HEK293 (cell line): ENCODE measurements around the gene FUCA2.

Source experiments
- CTCF ChIA-PET: fragments of 350-600 bp; formaldehyde crosslinking; extraction: SDS; loops from one replicate; lab custom pipeline; 2021; ENCODE audit warnings: antibody characterized with exemption; lab: Yijun Ruan, JAX
- POLR2A ChIA-PET: fragments of 300-600 bp; formaldehyde crosslinking; extraction: SDS; loops from one replicate; lab custom pipeline; 2020; ENCODE audit warnings: antibody characterized with exemption, inconsistent platforms; lab: Yijun Ruan, JAX
- H3K27ac ChIP-seq: fragments of 200-500 bp; sonication (Bioruptor generic); 2 replicates; pipeline ENCODE4 v1.5.1; 2014; ENCODE audit warnings: low read depth, low read length, control low read depth, inconsistent platforms; ENCODE audit errors: extremely low read depth
- H3K36me3 ChIP-seq, 2 experiments: fragments of 200-500 bp in 1 of 2; sonication (Bioruptor generic) in 1 of 2; 1 replicate in 1 of 2; 2 replicates in 1 of 2; pipeline ENCODE4 v1.5.1; 2014 to 2017; ENCODE audit warnings: inconsistent platforms in 2 of 2, low read length in 2 of 2; ENCODE audit not compliant: control insufficient read depth in 2 of 2, insufficient read depth in 1 of 2
- H3K4me1 ChIP-seq: fragments of 200-500 bp; sonication (Bioruptor generic); 2 replicates; pipeline ENCODE4 v1.5.1; 2014; ENCODE audit warnings: mild to moderate bottlenecking, low read length, inconsistent platforms; ENCODE audit not compliant: control insufficient read depth, insufficient read depth
- H3K4me3 ChIP-seq: 2 replicates; pipeline ENCODE4 v1.5.1; 2011; ENCODE audit warnings: low read depth, mild to moderate bottlenecking, control low read depth, low read length, moderate library complexity
- H3K9me3 ChIP-seq: fragments of 200-500 bp; sonication (Bioruptor generic); 2 replicates; pipeline ENCODE4 v1.5.1; 2014; ENCODE audit warnings: low read depth, low read length, inconsistent platforms; ENCODE audit not compliant: control insufficient read depth, insufficient read depth
- EGR2 ChIP-seq: fragments of 450-650 bp; formaldehyde crosslinking; IDR thresholded peaks from 2 replicates; pipeline ENCODE4 v1.5.1; 2016; ENCODE audit warnings: low read depth, missing biosample characterization, missing genetic modification characterization
- GLIS1 ChIP-seq: fragments of 450-650 bp; formaldehyde crosslinking; IDR thresholded peaks from 2 replicates; pipeline ENCODE4 v1.5.1; 2016; ENCODE audit warnings: missing biosample characterization, missing genetic modification characterization
- HIC1 ChIP-seq: fragments of 450-650 bp; formaldehyde crosslinking; IDR thresholded peaks from 2 replicates; pipeline ENCODE4 v1.5.1; 2016; ENCODE audit warnings: missing biosample characterization, missing genetic modification characterization
- KLF1 ChIP-seq: fragments of 450-650 bp; formaldehyde crosslinking; IDR thresholded peaks from 2 replicates; pipeline ENCODE4 v1.5.1; 2016; ENCODE audit warnings: missing biosample characterization, missing genetic modification characterization
- KLF7 ChIP-seq: fragments of 450-650 bp; formaldehyde crosslinking; IDR thresholded peaks from 2 replicates; pipeline ENCODE4 v1.5.1; 2016; ENCODE audit warnings: missing biosample characterization, missing genetic modification characterization, borderline replicate concordance
- PRDM6 ChIP-seq: fragments of 450-650 bp; formaldehyde crosslinking; IDR thresholded peaks from 2 replicates; pipeline ENCODE4 v1.5.1; 2017; ENCODE audit warnings: missing biosample characterization, missing genetic modification characterization
- TRIM28 ChIP-seq: IDR thresholded peaks from 2 replicates; pipeline ENCODE4 v1.6.1; 2011; ENCODE audit warnings: low read length, control low read depth, borderline replicate concordance
- YY1 ChIP-seq: fragments of 450-650 bp; formaldehyde crosslinking; IDR thresholded peaks from 2 replicates; pipeline ENCODE4 v1.5.1; 2018; ENCODE audit warnings: missing biosample characterization, missing genetic modification characterization
- ZBTB21 ChIP-seq: fragments of 450-650 bp; formaldehyde crosslinking; IDR thresholded peaks from 2 replicates; pipeline ENCODE4 v1.5.1; 2017; ENCODE audit warnings: missing biosample characterization, missing genetic modification characterization
- ZFP41 ChIP-seq: fragments of 450-650 bp; formaldehyde crosslinking; IDR thresholded peaks from 2 replicates; pipeline ENCODE4 v1.5.1; 2016; ENCODE audit warnings: missing biosample characterization, missing genetic modification characterization, borderline replicate concordance
- ZNF174 ChIP-seq: fragments of 450-650 bp; formaldehyde crosslinking; IDR thresholded peaks from 2 replicates; pipeline ENCODE4 v1.5.0; 2017; ENCODE audit warnings: missing biosample characterization, mild to moderate bottlenecking, missing genetic modification characterization
- ZNF175 ChIP-seq: fragments of 450-650 bp; formaldehyde crosslinking; IDR thresholded peaks from 2 replicates; pipeline ENCODE4 v1.5.1; 2016; ENCODE audit warnings: missing biosample characterization, missing genetic modification characterization
- ZNF202 ChIP-seq: fragments of 450-650 bp; formaldehyde crosslinking; IDR thresholded peaks from 2 replicates; pipeline ENCODE4 v1.5.1; 2016; ENCODE audit warnings: missing biosample characterization, missing genetic modification characterization, borderline replicate concordance
- ZNF266 ChIP-seq: fragments of 450-650 bp; formaldehyde crosslinking; IDR thresholded peaks from 2 replicates; pipeline ENCODE4 v1.5.1; 2016; ENCODE audit warnings: missing biosample characterization, missing genetic modification characterization, low read depth
- ZNF513 ChIP-seq: fragments of 450-650 bp; IDR thresholded peaks from 2 replicates; pipeline ENCODE4 v1.5.1; 2018; ENCODE audit warnings: missing biosample characterization, missing genetic modification characterization
- ZNF560 ChIP-seq: fragments of 450-650 bp; formaldehyde crosslinking; IDR thresholded peaks from 2 replicates; pipeline ENCODE4 v1.5.1; 2017; ENCODE audit warnings: missing biosample characterization, missing genetic modification characterization, borderline replicate concordance
- ZNF600 ChIP-seq: fragments of 450-650 bp; formaldehyde crosslinking; IDR thresholded peaks from 2 replicates; pipeline ENCODE4 v1.5.1; 2016; ENCODE audit warnings: missing biosample characterization, missing genetic modification characterization
- ZNF660 ChIP-seq: fragments of 450-650 bp; IDR thresholded peaks from 2 replicates; pipeline ENCODE4 v1.5.1; 2018; ENCODE audit warnings: missing biosample characterization, mild to moderate bottlenecking, missing genetic modification characterization
- TF ChIP-seq, protein P1 (sequence below): fragments of 450-650 bp; formaldehyde crosslinking; IDR thresholded peaks from 2 replicates; pipeline ENCODE4 v1.5.1; 2016; ENCODE audit warnings: missing biosample characterization, missing genetic modification characterization, low read depth
- TF ChIP-seq, protein P2 (sequence below): fragments of 450-650 bp; formaldehyde crosslinking; conservative IDR thresholded peaks from 2 replicates; pipeline ENCODE4 v1.5.1; 2016; ENCODE audit warnings: low read depth, missing biosample characterization, missing genetic modification characterization

FUCA2 gene

DNA sequence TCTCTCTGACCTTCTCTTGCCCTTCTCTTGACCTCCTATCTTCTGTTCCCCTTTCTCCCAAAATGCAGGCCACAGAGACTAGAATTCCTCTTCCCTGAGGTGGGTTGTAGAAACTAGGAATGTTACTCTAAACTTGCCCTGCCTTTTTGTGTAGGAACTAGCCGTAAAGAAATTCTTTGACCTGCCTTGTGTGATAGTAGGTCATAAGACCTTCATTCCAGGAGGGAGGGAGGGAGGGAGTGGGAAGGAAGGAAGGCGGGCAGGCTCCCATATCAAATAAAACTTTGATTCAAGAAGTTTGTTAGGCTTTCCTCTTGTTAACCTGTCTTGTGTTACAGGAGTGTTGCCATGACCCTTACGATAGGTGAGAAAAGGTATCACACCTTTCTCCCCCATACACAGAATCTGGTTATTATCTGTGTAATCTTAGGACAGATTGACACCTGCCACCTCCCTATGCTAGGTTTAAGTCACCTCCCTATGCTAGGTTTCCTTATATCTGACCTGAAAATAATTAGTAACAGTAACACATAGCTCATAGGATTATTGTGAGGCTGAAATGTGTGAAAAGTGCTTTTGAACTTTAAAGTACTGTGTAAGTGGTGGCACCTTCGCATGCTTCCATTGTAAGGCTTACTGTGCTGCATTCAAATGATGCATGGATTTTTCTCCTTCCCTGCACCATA lies 32.6 kb upstream of the FUCA2 start (continued):
- TF ChIP-seq ZNF175 (tag by site-specific recombination) = no peak
- TF ChIP-seq EGR2 (tag by site-specific recombination) = no peak
- TF ChIP-seq KLF7 (tag by site-specific recombination) = no peak
- TF ChIP-seq, protein P1, sequence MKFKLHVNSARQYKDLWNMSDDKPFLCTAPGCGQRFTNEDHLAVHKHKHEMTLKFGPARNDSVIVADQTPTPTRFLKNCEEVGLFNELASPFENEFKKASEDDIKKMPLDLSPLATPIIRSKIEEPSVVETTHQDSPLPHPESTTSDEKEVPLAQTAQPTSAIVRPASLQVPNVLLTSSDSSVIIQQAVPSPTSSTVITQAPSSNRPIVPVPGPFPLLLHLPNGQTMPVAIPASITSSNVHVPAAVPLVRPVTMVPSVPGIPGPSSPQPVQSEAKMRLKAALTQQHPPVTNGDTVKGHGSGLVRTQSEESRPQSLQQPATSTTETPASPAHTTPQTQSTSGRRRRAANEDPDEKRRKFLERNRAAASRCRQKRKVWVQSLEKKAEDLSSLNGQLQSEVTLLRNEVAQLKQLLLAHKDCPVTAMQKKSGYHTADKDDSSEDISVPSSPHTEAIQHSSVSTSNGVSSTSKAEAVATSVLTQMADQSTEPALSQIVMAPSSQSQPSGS = no peak
- no peak for TF ChIP-seq ZNF560 (tag by site-specific recombination)

DNA sequence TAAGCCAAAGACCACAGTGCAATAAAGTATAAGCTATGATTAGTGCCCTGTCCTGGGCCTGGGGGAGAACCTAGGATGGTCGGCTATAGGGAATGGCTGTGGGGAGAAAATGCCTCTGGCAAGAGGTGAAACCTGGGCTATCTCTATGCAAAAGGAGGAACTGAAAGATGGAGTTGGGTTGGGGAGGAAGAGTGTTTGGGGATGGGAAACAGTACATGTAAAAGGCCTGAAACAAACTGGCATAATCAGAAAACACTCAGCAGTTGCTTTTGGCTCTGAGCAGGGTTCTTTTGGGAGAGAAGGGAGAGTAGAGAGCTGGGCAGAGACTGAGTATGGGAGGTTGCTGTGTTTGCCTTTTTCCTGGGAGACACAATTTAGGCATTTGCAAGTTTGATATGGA lies 31.9 kb upstream of the FUCA2 start:
- Histone ChIP-seq H3K4me3 (no peak overlapping the region), H3K27ac (no peak overlapping the region), H3K36me3 (no peaks in the 10 kb centered on the region), H3K4me1 (no peaks in the 10 kb centered on the region), H3K9me3 (no peaks in the 10 kb centered on the region)
- TF ChIP-seq KLF1 (tag by site-specific recombination) (no peak), ZFP41 (tag by site-specific recombination) (no peak)
- POLR2A ChIA-PET = interaction anchor here (1.3 kb wide), 1 partner anchor 32 kb away, joined by 3 read pairs; no protein-coding TSS in a partner anchor
- CTCF ChIA-PET = interaction anchor here (0.7 to 1.9 kb wide), 2 partner anchors 31 to 49 kb away, joined by 3 to 12 read pairs; partner anchors contain the start of gene FUCA2

DNA sequence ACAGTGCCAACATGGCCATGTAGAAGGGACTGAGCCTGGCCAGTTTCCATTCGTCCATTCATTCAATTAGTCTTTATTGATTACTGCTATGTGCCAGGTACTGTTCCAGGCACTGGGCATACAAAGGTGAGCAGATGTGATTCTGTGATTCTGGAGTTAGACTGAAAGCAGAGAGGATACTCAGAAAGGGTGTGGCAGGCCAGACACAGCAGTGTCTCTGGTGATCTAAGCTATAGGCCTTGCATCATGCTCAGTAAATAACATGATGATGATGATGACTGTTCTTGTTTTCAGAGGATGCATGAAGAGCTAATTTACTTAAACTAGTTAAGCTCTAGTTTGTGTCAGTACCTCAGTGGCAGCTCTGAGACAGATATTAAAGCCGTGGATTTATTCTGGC lies 31.4 kb upstream of the FUCA2 start:
- ChIA-PET CTCF (interaction anchor here (0.7 to 1.9 kb wide), 2 partner anchors 30 to 50 kb away, joined by 3 to 12 read pairs; partner anchors contain the start of gene FUCA2), POLR2A (interaction anchor here (1.3 kb wide), 1 partner anchor 32 kb away, joined by 3 read pairs; no protein-coding TSS in a partner anchor)
- Histone ChIP-seq H3K4me3 (no peak overlapping the region), H3K4me1 (no peaks in the 10 kb centered on the region), H3K9me3 (no peaks in the 10 kb centered on the region), H3K27ac (no peak overlapping the region), H3K36me3 (no peaks in the 10 kb centered on the region)
- no peak for TF ChIP-seq GLIS1 (tag by site-specific recombination)
- TF ChIP-seq TRIM28 = no peak
- no peak for TF ChIP-seq YY1 (tag by site-specific recombination)
- no peak for TF ChIP-seq ZNF174
- no peak for TF ChIP-seq HIC1 (tag by site-specific recombination)
- TF ChIP-seq ZBTB21 (tag by site-specific recombination) = peak; percentile 33; the same call in 1 of the 2 replicates
- no peak for TF ChIP-seq ZNF202 (tag by site-specific recombination)
- TF ChIP-seq PRDM6 (tag by site-specific recombination) = no peak
- TF ChIP-seq ZNF513 (tag by site-specific recombination) = peak; percentile 48; the same call in 1 of the 2 replicates
- TF ChIP-seq ZNF660 (tag by site-specific recombination) = 0 out of 2 replicates have a peak, but pooled peaks have one; percentile 14
- 0 out of 2 replicates have a peak, but pooled peaks have one; percentile 23 for TF ChIP-seq ZNF600 (tag by site-specific recombination)
- peak; percentile 67 for TF ChIP-seq KLF1 (tag by site-specific recombination)
- TF ChIP-seq, protein P2, sequence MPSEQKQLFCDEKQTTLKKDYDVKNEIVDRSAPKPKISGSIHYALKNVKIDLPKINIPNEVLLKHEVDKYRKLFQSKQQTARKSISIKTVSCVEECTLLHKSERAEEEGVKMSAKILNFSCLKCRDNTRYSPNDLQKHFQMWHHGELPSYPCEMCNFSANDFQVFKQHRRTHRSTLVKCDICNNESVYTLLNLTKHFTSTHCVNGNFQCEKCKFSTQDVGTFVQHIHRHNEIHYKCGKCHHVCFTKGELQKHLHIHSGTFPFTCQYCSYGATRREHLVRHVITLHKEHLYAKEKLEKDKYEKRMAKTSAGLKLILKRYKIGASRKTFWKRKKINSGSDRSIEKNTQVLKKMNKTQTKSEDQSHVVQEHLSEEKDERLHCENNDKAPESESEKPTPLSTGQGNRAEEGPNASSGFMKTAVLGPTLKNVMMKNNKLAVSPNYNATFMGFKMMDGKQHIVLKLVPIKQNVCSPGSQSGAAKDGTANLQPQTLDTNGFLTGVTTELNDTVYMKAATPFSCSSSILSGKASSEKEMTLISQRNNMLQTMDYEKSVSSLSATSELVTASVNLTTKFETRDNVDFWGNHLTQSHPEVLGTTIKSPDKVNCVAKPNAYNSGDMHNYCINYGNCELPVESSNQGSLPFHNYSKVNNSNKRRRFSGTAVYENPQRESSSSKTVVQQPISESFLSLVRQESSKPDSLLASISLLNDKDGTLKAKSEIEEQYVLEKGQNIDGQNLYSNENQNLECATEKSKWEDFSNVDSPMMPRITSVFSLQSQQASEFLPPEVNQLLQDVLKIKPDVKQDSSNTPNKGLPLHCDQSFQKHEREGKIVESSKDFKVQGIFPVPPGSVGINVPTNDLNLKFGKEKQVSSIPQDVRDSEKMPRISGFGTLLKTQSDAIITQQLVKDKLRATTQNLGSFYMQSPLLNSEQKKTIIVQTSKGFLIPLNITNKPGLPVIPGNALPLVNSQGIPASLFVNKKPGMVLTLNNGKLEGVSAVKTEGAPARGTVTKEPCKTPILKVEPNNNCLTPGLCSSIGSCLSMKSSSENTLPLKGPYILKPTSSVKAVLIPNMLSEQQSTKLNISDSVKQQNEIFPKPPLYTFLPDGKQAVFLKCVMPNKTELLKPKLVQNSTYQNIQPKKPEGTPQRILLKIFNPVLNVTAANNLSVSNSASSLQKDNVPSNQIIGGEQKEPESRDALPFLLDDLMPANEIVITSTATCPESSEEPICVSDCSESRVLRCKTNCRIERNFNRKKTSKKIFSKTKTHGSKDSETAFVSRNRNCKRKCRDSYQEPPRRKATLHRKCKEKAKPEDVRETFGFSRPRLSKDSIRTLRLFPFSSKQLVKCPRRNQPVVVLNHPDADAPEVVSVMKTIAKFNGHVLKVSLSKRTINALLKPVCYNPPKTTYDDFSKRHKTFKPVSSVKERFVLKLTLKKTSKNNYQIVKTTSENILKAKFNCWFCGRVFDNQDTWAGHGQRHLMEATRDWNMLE = 0 out of 2 replicates have a peak, but pooled peaks have one; percentile 17
- no peak for TF ChIP-seq ZNF266
